NCI-H774 (cell line): ENCODE measurements around the gene DKC1.
A peak's percentile ranks its signal among the peaks of the same experiment; 100 is the strongest.

ENCODE experiments used
- DNase-seq: peaks from one replicate; lab custom pipeline; 2025; lab: John Stamatoyannopoulos, UW

The DKC1 gene

DNA sequence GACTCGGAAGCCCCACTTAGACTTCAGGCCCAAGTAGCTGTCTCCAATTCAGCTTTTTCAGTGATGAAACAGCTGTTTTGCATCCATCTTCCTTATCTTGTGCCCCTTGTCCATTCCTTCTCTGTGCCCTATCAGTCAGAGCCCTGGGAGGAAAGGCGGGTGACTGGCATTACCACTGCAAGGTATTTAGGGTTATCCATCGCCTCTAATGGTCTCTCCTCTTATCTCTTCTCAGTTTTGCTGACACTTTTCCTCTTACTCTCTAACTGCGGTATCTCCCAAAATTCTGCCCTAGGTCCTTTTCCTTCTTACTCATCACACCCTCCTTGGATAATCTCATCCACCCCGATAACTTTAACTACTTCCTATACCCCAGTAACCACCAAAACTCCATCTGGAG, 25.5 kb upstream of the DKC1 start:
- DNase-seq = no peak

DNA sequence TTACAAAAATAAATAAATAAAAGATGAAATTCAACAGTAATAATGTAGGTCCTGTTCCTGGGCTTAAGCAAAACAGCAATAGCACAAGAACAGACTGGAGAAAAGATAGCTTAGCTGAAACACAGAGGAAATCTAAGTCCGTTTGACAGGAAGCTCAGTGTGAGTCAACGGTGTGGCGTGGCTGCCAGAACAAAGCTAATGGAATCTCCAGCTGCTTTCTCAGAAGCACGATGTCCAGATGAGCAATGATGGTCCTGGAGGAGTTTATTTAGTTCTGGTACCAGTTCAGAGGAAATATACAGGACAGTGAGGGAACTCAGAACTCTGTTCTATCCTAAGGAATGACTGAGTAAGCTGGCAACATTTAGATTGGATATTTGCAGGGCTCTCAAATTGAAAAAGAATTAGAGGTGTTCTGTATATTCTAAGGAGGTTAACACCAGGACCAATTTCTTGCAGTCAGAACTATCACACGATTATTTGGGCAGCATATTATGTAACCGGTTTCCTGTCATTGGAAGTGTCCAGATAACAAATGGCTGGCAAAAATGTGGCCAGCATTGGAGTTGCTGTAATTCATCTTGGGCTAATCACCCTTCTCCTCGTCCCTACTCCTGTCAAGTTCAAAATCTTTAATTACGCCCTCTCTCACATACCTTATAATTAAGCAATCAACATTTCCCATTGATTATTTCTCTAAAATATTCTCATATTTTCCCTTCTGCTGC, 24.5 kb upstream of the DKC1 start:
- no peak for DNase-seq

DNA sequence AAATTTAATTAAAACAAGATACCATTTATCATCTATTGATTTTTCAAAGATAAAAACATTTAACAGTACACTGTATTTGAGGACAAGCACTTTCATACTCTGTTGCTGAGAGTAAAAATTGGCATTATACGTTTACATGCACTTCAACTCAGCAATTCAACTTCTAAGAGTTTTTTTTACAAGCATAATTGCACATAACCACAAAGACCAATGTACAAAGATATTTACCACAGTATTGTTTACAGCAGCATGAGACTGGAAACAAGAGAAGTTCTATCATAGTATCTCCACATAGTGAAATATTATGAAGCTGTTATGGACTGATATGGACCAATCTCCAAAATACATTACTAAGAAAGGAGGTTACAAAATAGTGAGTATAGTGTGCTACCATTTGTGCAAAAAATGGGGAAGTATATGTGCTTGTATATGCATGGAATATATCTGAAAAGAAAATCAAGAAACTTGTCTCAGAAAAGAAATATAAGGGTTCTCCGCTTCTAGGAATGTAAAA, 22.7 kb upstream of the DKC1 start:
- no peak for DNase-seq

DNA sequence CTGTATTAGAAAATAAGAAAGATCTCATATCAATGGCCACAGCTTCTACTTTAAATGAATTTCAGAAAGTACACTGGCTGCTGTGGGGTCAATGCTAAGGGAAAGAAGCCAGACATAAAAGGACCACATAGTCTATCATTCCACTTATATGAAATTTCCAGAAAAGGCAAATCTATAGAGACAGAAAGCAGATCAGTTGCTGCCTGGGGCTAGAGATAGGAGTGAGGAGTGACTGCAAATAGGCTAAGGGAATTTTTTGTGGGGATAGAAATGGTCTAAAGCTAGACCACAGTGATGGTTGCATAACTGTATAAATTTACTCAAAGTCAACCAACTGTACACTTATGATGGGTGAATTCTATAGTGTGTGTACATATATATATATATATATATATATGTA, 20.1 kb upstream of the DKC1 start:
- DNase-seq = no peak

DNA sequence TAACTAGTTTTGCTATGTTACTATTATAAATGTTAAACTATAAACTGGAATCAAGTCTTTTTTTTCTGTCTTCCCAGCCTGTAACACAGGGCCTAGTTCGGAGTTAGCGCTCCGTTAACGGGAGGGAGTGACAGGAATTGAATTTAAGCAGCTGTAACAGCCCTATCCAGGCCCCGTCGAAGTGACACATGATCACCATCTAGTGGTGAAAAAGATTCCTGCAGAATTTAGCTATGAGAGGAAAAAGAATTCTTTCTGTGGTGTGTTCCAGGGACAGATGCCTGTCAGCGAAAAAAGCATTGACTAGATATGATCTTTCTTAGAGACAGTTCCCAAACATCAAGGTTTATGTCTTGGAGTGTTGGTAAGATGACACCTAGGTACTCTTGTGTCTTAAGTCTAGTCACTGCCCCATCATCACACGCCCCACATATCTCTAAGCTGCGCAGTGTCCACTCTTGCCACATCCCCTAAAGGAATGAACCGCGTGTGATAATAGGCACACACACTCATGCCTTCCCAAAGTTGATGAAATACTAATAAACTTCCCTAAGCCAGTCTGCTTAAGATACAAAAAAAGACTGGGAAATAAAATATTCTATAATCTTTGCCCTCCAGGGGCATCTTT, 13.8 kb upstream of the DKC1 start:
- DNase-seq = peak; percentile 30

DNA sequence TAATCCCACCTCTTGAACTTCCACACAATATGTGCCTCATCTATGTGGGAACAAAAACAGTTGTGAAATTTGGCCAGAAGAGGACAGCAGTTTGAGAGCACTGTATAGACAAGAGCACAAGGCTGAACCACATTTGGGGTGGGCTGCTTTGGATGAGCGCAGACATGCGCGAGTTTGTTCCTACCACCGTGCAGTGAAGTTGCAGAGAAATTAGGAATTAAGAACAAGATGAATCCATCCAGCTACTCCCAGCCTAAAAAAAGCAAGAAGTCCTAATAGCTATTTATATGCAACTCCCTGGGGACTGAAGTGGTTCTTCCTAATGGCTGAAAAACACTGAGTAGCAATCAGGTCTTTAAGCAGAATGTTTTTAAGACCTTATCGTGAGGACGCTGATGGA, 12.8 kb upstream of the DKC1 start:
- no peak for DNase-seq

DNA sequence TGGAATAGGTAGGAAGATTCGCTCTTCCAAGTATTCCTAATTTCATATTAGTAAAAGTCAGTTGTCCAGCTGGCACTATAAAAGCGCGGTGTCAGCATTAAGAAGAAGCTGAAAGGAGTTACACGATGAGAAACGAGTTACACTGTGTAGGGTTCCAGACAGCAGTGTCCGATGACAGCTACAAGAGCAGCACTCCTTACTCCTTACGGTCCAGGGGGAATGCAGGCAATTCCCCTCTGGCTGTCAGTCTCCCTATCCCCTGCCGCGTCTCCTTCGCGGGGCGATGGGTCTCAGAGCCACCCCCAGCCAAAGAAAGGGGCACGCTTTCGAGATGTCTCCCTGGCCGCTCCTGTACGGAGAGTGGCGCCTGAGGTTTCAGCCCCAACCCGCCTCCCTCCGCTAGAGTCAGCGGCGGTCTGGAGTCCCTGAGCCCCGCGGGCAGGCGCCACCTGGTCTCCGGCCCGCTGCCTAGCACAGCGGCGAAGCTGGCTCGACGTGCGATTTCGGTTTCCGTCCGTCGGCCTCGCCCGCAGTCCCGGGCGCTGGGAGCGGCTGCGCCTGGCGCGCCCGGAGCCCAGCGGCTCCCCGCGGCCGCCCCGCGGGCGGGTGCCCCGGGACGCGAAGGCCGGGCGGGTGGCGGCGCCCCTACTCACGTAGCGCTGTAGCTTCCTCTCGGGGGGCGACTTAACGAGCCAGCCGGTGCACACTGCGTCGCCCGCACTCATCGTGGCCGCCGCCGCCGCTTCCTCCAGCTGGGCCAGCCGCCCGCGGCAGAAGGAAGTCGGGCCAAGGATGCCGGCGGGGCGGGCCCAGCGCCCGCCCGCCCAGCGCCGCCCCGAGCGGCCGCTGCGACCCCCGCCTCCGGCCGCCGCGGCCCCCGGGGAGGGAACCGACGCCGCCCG, 12.1 kb upstream of the DKC1 start, which contains the start of gene GAB3:
GAB3 (minus strand) TSS at position 777 of the 902 bp plus-strand sequence; CDS start at position 725, 52 bp downstream.
- DNase-seq = peak; percentile 8

DNA sequence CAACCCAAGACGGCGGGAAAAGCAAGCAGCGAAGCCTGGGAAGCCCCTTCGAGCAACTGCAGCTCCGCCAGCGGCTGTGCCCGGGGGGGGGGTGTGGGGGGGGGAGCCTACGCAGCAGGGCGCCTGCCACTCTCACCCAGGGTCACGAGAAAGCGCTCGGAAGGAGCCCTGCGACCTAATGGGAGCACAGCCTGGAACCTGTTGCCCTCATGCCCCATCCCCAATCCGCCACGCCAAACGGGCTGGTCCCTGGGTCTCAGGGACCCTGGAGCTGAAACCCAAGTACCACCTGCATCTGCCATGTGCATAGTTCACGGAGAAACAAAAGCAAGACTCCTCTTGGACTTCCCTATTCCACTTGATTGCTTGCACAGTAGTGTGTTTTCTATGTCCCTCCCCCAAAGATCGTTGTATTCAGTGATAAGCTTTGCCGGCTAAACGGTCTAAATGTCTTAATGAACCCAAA, 11.4 kb upstream of the DKC1 start:
- DNase-seq = no peak

DNA sequence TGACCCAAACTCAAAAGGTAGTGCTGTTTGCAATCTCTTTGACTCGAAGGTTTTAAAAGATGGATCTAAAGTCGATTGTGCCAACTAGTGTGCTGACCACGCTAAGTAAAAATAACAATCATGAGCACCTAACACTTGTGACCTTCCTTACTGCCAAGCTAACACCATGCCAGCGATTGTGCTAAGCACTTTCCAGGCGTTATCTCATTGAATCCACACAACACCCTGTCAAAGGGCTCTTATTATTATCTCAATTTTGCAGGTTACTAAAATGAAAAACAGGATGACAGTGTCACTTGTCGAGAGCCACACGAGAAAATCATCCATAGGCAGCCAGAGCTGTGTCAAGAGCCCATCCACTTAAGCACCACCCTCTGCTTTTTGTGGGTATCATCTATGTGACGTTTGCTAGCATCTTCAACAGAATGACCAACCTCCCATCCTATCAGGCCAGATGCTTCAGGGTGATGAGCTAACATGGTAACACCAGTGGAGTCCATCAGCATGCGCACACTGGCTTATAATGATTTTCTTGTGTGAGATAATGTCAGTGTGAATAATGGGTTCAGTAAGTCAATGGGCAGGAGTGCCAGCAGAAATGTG, 10.9 kb upstream of the DKC1 start:
- no peak for DNase-seq

DNA sequence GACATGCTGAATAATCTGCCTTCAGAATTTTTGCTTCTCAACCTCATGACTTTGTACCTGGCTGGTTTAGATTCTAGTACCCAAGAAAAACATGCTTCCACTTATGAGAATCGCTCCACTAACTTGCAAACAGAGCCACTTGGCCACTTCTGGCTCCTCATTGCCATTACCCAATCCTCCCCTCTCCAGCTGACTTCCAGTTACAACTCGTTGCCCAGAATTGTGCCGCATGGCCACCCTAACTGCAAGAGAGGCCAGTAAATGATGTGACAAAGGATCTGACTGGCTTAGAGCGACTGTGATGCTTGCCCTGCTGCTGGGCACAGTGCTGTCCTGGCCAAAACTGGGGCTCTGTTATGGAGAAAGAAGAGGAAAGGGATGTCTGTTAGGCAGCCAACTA, 4.0 kb upstream of the DKC1 start:
- DNase-seq = no peak

DNA sequence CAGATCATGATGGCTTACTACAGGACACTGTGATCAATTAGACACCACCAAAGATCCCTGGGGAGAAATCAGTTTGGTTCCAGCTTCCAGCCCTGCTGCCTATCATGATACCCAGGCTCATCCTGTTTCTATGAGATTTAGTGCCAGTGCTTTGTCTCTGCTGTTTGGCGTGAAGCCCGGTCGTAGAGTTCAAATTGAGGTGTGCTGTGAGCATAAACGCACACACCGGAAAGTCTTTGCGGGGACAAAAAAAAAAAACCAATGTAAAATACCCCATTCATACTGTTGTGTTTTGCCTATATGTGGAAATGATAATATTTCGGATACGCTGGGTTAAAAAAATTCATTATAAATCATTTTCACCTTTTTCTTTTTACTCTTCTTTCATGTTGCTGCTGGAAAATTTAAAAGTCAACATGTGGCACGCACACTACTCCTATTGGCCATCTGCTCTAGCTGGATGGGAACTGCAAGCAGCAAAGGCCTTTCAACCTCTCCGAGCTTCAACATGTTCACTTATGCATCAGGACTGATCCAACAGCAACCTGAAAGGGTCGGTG, 607 bp upstream of the DKC1 start:
- DNase-seq = peak; percentile 23

DNA sequence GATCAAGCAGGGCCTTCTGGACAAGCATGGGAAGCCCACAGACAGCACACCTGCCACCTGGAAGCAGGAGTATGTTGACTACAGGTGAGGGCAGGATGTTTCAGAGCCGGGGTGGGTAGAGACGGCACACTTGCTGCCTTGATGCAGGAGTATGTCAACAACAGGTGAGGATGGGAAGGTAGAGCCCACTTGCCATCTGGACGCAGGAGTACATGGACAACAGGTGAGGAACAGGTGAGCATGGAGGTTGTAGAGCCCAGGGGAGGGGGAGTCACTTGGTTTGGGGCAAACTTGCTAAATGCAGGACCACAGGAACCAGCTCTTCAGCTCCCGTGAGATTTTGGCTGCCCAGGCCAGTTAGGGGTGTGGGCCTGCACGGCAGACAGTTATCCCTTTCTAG, 12.0 kb downstream of the DKC1 start:
- DNase-seq = no peak

DNA sequence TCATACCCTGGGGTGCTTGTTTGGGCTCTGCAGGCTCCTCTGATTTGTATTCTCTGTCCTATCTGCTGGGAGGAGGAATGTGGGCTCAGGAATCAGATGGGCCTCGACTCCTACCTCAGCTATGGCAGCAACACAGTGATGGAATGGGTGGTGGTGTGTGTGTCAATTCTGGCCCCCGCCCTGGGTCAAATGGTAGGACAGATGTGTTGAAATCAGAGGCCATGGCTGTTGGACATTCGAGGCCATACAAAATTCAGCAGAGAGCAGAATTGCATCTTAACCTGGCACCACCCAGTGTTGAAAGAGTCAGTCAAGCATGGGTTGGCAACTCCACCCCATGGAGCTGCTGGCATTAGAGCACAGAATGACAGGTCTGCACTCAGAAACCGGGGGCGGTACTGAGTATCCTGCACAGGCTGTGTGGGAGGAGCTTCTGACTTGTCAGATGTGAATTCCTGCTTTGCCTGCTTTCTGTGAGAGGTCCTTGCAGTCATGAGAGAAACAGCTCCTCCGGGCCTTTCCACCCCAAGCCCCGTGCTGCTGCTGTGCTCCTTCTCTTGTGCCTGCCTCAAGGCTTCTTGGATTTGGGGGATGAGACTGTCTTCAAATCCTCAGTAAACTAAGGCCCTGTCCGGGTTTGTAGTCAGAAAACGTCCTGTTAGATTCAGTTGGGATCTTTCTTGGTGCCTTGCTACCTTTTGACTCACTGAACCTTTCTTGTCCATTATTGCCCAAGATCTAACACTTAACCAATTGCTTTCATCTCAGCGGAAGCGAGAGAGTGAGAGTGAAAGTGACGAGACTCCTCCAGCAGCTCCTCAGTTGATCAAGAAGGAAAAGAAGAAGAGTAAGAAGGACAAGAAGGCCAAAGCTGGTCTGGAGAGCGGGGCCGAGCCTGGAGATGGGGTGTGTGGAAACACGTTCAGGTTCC, 13.0 kb downstream of the DKC1 start:
- DNase-seq = no peak

DNA sequence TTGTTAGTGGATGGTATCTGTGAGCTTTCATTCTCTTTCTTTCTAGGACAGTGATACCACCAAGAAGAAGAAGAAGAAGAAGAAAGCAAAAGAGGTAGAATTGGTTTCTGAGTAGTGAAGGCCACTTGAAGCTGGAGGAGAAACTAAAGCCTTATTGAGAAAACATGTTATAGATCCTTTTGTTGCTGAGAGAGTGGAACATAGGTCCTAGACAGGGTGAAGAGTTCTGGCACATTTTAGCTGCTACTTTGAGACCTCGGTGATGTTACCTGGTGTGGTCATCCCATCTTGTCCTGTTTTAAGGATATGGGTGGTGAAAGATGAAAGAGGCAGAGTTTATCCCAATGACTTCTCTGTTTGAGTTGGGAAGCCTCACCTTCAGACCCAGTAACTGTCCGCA, 14.1 kb downstream of the DKC1 start:
- no peak for DNase-seq

DNA sequence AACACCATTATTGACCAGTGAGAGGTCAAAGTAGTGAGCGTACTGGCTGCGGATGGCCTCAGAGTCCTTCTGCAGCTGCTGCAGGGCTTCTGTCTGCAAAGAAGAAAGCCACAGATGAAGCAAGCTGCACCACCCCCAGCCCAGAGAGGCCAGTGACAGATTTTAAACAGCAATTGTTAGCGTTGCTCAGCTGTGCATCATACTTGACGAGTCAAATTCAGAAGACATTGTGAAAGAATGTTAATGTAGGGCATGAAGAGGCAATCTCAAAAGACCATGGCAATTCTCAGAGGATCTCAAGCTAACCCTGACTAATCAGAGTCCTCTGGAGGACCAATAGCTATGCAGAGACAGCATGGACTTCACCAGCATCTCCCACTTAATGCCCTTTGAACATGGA, 16.6 kb downstream of the DKC1 start:
- no peak for DNase-seq

DNA sequence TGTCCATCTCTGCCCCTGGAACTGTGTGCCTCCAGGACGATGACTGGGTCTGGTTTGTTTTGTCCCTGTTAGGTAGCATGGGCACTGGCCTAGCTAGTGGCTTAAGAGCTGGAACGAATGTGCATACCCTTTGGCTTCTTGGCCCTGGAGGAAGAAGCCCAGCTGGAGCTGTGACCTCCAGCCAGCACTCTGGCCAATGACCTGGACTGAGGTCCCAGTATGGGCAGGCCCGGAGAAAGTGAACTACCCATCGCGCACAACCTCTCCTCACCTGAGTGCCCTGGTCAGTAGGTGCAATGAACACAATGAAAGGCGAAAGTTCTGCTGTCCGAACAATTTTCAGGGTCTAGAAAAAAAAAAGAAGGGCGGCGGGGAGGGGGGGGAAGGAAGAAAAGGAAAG, 18.3 kb downstream of the DKC1 start:
- DNase-seq = no peak

DNA sequence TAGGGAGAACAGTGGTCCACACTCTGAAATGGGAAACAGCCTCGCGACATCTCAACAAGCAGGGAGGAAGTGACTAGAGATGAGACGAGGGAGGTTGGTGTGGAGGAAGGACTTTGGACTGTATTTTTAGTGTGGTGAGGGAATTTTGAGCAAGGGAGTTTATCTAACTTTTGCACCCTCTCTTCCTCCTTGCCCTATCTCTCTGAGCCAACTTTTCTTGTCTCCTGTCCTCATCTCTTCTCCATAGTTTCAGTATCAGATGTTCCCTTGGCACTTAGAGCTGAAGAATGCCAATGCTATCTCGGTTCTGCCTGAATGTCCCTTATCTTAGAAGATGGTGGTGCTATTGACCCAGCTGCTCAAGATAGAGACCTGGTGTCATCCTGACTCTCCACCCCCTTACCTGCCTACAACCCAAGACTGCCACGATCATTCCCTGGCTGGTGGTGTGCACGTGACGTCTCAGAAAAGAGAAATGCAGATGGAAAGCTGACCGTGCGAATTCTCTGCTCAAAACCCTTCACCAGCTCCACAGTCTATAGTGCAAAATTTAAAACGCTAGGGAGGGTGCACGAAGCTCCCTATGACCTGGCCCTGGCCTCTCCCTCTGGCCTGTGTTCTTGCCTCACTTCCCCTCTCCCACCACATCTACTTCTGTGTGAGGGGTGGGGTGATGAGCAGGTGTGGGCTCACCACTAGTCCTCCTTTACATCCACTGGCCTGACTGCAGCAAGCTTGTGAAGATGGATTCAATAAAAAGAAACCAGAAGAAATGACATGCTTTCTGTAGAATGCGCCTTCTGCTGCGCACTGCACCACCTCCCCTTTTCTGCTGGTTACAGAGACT, 21.7 kb downstream of the DKC1 start:
- no peak for DNase-seq

DNA sequence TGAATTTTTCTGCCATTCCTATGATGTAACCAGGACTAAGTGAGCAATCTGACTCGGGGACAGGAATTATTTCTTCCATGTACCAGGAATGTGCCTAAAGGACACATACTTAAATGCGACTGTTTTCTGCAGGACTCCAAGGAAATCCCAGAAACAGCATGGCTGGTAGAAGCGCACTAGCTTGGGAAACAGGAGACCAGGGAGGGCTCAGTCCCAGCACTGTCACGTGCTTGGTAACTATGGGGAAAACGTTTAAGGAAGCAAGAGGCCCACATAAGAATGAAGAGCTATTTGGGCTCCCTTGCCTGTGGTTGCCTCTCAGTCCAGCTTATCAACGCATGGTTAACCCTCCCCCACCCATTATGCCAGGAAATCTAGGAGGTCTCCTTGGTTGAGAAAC, 23.1 kb downstream of the DKC1 start:
- DNase-seq = no peak

DNA sequence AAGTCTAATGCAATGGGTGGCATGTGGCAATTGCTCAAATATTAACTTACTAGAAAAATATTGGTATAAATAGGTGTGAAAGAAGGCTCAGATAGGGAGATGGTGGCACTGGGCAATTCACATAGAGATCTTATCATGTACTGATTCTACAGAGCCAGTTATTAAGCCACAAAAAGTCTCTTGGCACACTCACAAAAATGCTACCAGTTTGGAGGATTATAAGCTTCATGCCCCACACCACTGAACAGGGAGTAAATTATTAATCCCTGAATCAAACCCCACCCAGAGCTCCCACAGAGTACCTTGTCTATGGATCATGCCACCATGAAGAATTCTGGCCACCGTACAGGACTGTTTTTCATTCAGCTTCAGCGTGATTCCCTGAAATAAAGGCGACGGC, 28.8 kb downstream of the DKC1 start:
- DNase-seq = no peak

DNA sequence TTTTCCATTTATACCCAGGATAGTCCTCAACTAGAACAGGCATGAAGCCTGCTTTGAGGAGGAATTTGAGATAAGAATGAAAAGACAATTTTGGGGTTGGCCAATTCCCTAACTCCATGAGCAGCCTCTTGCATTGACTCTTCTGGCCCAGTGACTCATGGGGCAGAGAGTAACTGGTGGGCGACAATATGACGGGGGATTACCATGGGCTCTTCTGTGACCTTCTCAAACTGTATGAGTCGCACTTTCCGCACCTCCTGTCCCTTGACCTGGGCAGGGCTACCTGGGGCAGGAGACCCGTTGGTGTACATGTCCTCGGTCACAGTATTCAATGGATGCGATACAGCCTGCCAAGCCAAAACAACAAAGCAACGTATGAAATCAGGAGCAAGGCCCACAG, 29.3 kb downstream of the DKC1 start:
- no peak for DNase-seq
